Mucosa of gallbladder (tissue), 1 donor: ENCODE data around the gene ST6GALNAC2. TPM values are rescaled to one million over a fixed set of nuclear protein-coding genes. Genes with fewer than 3 reads are reported as not detected.
A peak's percentile ranks its signal among the peaks of the same experiment; 100 is the strongest.
"Not testable (repeated sequence)": the region's sequence is repeated elsewhere in the genome, so short reads cannot be mapped to it uniquely, and the experiment has no call there.

ENCODE experiments used
- DNase-seq: peaks from one replicate; pipeline ENCODE4 v3.0.0-alpha.2; 2020; ENCODE audit warnings: low spot score
- total RNA-seq: library from RNA; stranded (reverse); gene quantifications from one replicate; pipeline ENCODE4 v1.2.1, GENCODE V29; 2021
- donor health status: DM: no; HTN: no; CAD: no.

ST6GALNAC2 gene
- 2.4 TPM for total RNA-seq

DNA sequence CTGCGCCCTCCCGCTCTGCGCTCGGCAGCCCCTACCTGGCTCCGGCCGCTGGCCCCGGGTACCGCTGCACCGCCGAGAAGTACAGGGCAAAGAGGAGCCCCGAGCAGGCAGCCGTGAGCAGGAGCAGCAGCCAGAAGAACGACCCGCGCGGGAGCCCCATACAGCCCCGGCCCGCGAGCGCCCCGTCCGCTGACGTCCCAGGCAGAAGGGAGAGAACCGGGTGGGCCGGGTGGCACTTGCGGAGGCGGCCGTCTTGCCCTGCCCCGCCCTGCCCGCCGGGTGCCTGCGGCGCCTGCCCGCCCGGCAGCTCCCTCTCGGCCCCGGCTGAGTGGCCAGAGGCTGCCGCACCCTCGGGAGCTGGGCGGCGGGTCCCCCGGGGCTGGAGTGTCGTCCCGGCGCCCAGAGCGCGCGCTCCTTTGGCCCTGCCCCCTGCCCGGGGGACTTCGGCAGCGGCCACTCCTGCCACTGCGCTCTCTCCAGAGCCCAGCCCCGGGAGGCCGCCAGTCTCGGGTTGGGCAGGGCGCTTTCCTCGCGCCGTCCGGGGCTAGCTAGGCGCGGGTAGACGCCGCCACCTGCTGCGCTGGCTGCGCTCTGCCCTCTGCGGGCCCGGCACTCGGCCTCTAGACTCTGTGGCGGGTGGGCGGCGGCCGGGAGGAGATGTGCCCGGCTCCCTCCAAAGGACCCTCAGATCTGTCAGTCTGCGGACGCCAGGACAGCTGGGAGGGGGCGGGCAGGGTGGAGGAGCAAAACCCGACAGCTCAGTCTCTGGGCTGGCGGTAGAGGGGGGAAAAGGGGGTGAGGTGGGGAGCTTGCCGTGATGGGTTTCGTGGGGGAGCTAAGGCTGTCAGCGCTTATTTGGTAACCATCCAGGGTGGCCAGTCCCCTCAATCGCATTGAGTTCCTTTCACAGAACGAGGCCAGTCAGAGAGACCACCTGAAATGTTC, at the start of gene ST6GALNAC2:
Gene ST6GALNAC2, minus strand, starts transcription at position 212 of the 945 bp plus-strand sequence. Its CDS starts 52 bp downstream, at position 160.
- DNase-seq = peak; percentile 30

GRCh38 chr17:76635039-76635438, 49.4 kb upstream of the ST6GALNAC2 start:
- no peak for DNase-seq

DNA sequence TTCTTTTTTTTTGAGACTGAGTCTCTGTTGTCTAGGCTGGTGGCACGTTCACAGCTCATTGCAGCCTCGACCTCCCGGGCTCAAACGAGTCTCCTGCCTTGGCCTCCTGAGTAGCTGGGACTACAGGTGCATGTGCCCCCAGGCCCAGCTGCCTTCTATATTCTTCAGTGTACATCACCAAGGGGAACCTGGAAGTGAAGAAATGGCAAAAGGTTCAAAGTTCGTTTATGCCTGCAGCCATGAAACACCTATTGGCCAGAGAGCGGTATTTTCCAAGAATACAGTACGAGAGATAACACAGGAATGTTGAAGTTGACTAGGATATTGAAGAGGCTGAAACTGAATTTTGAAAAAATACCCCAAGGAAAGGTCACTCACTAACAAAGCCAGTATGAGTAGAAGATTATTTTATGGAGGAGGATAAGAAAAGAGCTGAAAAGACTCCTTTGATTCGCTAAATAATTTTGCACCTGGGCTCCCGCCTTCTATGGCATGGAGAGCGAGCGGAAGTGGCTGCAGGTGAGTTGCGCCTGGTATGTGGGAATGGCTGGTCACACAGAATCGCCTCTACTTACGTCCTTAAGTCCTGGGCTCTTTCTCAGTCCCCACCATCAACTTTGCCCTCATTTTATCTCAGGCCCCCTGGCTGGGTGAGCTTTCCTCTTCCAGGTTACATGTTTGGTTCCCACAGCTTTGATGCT, 48.1 kb upstream of the ST6GALNAC2 start:
- DNase-seq = no peak

DNA sequence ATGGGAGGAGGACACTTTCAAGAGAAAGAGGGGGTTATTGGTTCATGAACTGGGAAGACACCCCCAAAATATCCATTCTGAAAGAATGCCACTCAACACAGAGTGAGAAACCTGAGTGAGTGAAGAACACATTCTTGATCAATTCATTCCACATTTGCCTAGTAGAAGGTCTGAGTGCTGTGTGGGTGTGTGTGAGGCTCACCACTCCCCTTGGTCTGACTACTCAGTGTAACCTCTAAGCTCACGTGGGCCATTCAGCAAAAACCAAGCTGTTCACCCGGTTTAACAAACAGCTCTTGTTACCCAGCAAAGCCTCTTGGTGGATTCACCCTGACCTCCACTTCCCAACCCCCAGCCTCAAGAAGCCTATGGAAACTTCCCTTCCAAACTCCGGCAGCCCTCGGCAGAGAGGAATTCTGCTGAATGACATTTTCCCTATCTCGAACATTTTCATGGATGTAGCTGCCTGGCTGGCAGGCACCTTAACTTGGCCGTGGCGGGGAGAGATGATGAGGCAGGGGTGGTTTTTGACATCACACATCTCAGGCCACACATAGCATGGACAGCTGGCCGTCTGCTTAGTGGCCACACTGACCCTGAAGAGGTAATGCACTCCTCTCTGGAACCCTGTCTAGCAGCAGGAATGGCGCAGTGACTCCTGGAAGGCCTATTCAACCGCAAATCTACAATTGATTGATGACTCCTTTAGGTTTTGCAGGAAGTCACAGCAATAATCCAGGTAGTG, 46.3 kb upstream of the ST6GALNAC2 start:
- no peak for DNase-seq

DNA sequence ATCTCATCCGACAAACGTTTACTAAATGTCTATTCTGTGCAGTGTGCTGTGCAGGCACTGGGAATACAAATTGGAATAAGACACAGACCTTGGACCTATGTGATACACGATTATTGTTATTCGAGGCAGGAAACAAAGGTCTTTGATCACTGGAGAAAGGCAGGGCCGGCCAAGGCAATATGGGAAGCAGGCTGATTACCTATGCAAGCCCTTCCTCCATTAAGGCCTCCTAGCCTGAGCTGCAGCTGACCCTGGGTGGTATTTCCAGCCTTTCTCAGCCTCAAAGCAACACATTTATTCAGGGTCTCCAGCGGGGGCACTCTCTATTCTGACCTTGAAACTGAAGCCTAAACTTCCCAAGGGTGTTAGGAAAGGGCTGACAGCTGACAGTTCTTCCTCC, 44.5 kb upstream of the ST6GALNAC2 start:
- DNase-seq = no peak

DNA sequence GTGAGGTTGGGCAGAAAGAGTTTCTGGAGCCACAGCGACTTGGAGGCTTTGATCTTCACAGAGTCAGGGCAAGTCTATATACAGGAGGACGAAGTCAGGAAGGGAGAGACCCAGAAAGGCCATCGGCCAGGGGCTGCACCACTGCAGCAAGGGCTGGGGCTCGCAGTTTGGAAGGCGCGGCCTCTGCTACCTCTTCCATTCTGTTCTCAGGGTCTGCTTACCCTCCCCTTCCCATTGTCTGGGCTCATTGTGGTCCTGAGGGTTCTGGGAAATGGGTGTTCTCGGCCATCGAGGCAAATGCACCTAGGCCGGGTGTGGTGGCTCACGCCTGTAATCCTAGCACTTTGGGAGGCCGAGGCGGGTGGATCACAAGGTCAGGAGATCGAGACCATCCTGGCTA, 41.9 kb upstream of the ST6GALNAC2 start:
- no peak for DNase-seq

GRCh38 chr17:76626442-76626841, 40.8 kb upstream of the ST6GALNAC2 start:
- no peak for DNase-seq

DNA sequence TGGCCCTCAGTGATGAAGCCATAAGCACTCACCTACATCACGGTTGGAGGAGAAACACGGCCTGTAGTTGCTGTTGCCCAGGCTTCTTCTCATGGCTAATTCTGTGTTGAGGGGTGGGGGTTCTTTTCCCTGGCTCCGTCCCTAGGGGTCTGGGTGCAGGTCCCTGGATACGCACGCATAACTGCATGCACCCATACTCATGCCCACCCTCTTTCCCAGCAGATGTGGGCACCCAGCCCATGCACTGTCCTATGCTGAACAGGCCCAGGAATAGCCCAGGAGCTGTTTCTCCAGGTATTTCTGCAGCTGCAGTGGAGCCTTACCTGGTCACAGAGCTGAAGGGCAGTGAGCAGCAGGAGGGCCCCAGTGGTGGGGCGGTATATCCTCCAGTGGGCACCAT, 39.8 kb upstream of the ST6GALNAC2 start:
- DNase-seq = no peak

- DNase-seq = peak; percentile 73
These were observed 37.8 kb upstream of the ST6GALNAC2 start for GRCh38 chr17:76623271-76624146.

DNA sequence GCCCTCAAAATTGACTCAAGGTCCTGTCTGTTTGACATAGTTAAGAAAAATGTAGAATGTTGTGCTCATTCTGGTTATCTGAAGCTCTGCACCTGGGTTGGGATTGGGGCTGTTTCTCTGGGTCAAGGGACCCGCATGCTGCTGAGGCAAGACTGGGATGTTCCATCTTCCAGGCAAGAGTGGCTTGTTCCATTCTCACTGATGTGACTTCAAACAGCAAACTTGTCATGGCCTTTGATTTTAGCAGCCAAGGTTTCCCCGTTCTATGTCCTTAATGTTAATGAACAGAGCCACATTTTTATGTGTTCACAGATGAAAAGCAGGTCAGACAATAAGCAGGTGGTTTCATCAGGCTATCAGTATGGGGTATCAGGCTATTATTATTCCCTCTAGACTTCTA, 32.2 kb upstream of the ST6GALNAC2 start:
- no peak for DNase-seq

- DNase-seq = no peak
These were observed 29.4 kb upstream of the ST6GALNAC2 start for GRCh38 chr17:76614912-76615617.

DNA sequence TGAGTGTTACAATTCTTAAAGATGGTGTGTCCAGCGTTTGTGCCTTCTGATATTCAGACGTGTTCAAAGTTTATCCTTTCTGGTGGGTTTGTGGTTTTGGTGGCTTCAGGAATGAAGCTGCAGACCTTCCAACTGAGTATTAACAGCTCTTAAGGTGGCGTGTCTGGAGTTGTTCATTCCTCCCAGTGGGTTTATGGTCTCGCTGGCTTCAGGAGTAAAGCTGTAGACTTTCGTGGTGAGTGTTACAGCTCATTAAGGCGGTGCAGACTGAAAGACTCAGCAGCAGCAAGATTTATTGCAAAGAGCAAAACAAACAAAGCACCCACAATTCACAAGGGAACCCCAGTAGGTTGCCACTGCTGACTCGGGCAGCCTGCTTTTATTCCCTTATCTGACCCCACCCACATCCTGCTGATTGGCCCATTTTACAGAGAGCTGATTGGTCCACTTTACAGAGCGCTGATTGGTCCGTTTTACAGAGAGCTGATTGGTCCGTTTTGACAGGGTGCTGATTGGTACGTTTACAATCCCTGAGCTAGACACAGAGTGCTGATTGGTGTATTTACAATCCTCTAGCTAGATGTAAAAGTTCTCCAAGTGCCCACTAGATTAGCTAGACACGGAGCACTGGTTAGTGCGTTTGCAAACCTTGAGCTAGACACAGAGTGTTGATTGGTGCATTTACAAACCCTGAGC, 28.6 kb upstream of the ST6GALNAC2 start:
- not testable (repeated sequence) for DNase-seq

GRCh38 chr17:76612977-76613851, 27.6 kb upstream of the ST6GALNAC2 start:
- peak; percentile 18 for DNase-seq

GRCh38 chr17:76612465-76612864, 26.8 kb upstream of the ST6GALNAC2 start:
- no peak for DNase-seq

DNA sequence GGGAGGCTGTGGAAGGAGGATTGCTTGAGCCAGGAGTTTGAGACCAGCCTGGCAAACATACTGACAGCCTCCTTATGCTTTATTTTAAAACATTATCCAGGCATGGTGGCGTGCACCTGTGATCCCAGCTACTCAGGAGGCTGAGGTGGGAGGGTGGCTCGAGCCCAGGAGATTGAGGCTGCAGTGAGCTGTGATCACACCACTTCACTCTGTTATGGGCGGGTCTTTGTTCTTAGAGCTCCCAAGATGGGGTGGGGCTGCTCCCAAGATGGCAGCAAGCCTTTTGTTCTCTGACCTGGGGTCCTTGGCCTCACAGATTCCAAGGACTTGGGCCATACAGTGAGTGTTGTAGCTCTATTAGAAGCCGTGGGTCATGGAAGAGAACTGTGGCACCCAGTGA, 26.1 kb upstream of the ST6GALNAC2 start:
- no peak for DNase-seq

- DNase-seq = peak; percentile 25
These were observed 25.6 kb upstream of the ST6GALNAC2 start for GRCh38 chr17:76611080-76611749.

DNA sequence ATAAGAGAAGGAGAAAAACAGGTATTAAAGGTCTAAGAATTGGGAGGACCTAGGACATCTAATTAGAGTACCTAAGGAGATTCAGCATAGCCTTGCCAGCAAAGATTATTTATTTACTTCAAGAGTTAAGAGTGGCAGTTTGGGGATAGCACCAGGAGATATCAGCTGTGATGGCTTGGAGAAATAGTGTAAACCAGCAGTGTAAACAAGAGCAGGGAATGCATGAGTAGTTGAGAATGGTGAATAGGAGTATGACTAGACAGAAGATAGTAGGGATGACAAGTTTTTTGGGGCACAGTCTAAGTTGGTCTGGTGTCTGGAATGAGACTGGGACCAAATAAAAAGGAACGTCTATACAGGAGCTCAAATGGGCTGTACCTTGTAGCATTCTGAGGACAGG, 21.0 kb upstream of the ST6GALNAC2 start:
- not testable (repeated sequence) for DNase-seq

- no peak for DNase-seq
These were observed 15.4 kb upstream of the ST6GALNAC2 start for GRCh38 chr17:76601065-76601464.
